ENCODE measurements around the gene NEK1. TPM values are rescaled to one million over a fixed set of nuclear protein-coding genes. Genes with fewer than 3 reads are reported as not detected.

Gene NEK1
- total RNA-seq, 2 donors from 2014 or later, result 12.2 to 15.1 TPM

DNA sequence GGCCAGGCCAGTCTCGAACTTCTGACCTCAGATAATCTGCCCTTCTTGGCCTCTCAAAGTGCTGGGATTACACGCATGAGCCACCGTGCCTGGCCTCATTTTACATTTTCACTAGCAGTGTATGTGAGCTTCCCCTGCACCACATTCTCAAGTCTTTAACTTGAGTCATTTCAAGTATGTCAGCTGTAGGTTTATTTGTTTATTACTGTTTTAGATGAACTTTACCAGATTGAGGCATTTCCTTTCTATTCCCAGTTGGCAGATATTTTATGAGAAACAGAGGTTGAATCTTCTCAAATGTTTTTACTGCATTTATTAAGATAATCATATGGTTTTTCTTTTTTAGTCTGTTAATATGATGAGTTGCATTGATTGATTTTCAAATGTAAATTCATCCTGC is 227.0 kb downstream of the NEK1 start:
- Mint-ChIP-seq H3K36me3 (ENCODE audit: low read depth) (no peaks in the 10 kb centered on the region), H3K9me3 (peaks cover 17% of the 10 kb centered on the region), H3K4me3 (no peak overlapping the region), H3K27me3 (ENCODE audit: insufficient read depth) (no peaks in the 10 kb centered on the region), H3K27ac (no peak overlapping the region), H3K4me1 (no peaks in the 10 kb centered on the region)
- H3K4me3 ChIP-seq (ENCODE audit: low read length), result no peak overlapping the region
- H3K9me3 ChIP-seq (ENCODE audit: control insufficient read depth, low read length), result peaks cover 9% of the 10 kb centered on the region
- TF ChIP-seq, protein P1, sequence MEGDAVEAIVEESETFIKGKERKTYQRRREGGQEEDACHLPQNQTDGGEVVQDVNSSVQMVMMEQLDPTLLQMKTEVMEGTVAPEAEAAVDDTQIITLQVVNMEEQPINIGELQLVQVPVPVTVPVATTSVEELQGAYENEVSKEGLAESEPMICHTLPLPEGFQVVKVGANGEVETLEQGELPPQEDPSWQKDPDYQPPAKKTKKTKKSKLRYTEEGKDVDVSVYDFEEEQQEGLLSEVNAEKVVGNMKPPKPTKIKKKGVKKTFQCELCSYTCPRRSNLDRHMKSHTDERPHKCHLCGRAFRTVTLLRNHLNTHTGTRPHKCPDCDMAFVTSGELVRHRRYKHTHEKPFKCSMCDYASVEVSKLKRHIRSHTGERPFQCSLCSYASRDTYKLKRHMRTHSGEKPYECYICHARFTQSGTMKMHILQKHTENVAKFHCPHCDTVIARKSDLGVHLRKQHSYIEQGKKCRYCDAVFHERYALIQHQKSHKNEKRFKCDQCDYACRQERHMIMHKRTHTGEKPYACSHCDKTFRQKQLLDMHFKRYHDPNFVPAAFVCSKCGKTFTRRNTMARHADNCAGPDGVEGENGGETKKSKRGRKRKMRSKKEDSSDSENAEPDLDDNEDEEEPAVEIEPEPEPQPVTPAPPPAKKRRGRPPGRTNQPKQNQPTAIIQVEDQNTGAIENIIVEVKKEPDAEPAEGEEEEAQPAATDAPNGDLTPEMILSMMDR (conservative IDR thresholded peaks at IDR 0.05), result no peak
- no peak for DNase-seq
- H3K36me3 ChIP-seq (ENCODE audit: control insufficient read depth, insufficient read depth, low read length), result no peaks in the 10 kb centered on the region
- H3K9ac ChIP-seq (ENCODE audit: extremely low read depth, low read length, poor library complexity, severe bottlenecking), result no peak overlapping the region
- no peaks in the 10 kb centered on the region for H3K4me1 ChIP-seq (ENCODE audit: control insufficient read depth, insufficient read depth, low read length)
- 79 to 81% methylated on average over 2 to 3 of the region's 3 CpGs for WGBS, 2 experiments (ENCODE audit: insufficient coverage in 1 of 2, insufficient read length in 1 of 2)
- no peaks in the 10 kb centered on the region for H3K27me3 ChIP-seq (ENCODE audit: control insufficient read depth, insufficient read depth, low read length, poor library complexity, severe bottlenecking)
- H3K27ac ChIP-seq (ENCODE audit: low read depth, low read length), result no peak overlapping the region

DNA sequence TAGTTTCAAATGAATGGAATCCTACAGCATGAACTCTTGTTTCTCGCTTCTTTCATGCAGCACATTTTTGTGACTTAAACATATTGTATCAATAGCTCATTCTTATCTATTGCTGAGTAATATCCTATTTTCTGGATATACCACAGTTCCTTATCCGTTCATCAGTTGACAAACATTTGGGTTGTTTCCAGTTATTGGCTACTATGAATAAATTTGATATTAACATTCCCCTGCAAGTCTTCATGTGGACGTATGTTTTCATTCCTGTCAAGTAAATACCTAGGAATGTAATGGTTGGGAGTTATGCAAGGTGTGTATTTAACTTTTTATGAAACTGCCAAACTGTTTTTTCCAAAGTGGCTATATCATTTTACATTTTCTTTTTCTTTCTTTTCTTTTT is 227.6 kb downstream of the NEK1 start:
- TF ChIP-seq, protein P1 (conservative IDR thresholded peaks at IDR 0.05), result no peak
- Mint-ChIP-seq H3K4me1 (no peaks in the 10 kb centered on the region), H3K36me3 (ENCODE audit: low read depth) (no peaks in the 10 kb centered on the region), H3K4me3 (no peak overlapping the region), H3K9me3 (peaks cover 19% of the 10 kb centered on the region), H3K27ac (no peak overlapping the region), H3K27me3 (ENCODE audit: insufficient read depth) (no peaks in the 10 kb centered on the region)
- Histone ChIP-seq H3K36me3 (ENCODE audit: control insufficient read depth, insufficient read depth, low read length) (no peaks in the 10 kb centered on the region), H3K4me3 (ENCODE audit: low read length) (no peak overlapping the region), H3K9ac (ENCODE audit: extremely low read depth, low read length, poor library complexity, severe bottlenecking) (no peak overlapping the region), H3K4me1 (ENCODE audit: control insufficient read depth, insufficient read depth, low read length) (no peaks in the 10 kb centered on the region), H3K9me3 (ENCODE audit: control insufficient read depth, low read length) (peaks cover 13% of the 10 kb centered on the region), H3K27ac (ENCODE audit: low read depth, low read length) (no peak overlapping the region), H3K27me3 (ENCODE audit: control insufficient read depth, insufficient read depth, low read length, poor library complexity, severe bottlenecking) (no peaks in the 10 kb centered on the region)
- 81 to 100% methylated on average over 2 to 3 of the region's 3 CpGs for WGBS, 2 experiments (ENCODE audit: insufficient coverage in 1 of 2, insufficient read length in 1 of 2)
- no peak for DNase-seq

DNA sequence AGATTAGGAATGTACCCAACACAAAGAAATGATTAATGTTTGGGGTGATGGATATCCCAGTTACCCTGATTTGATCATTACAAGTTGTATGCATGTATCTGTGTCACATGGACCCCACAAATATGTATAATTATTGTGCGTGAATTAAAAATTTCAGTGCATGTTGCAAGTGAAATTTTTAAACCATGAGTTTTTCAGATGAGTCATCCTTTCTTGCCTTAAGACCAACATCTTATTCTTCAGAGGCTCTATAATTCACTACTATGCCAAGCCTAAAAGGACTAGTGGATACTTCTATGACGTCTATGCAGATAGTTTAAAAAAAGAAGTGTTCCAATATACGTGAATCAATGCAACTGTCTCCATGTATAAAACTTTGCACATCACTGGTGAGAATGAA is 228.7 kb downstream of the NEK1 start:
- Mint-ChIP-seq H3K27me3 (ENCODE audit: insufficient read depth) (no peaks in the 10 kb centered on the region), H3K9me3 (peaks cover 29% of the 10 kb centered on the region), H3K27ac (no peak overlapping the region), H3K4me3 (no peak overlapping the region), H3K36me3 (ENCODE audit: low read depth) (peaks cover 2% of the 10 kb centered on the region), H3K4me1 (no peaks in the 10 kb centered on the region)
- Histone ChIP-seq H3K4me3 (ENCODE audit: low read length) (no peak overlapping the region), H3K9ac (ENCODE audit: extremely low read depth, low read length, poor library complexity, severe bottlenecking) (no peak overlapping the region), H3K27ac (ENCODE audit: low read depth, low read length) (no peak overlapping the region), H3K4me1 (ENCODE audit: control insufficient read depth, insufficient read depth, low read length) (no peaks in the 10 kb centered on the region), H3K36me3 (ENCODE audit: control insufficient read depth, insufficient read depth, low read length) (no peaks in the 10 kb centered on the region), H3K9me3 (ENCODE audit: control insufficient read depth, low read length) (peaks cover 14% of the 10 kb centered on the region), H3K27me3 (ENCODE audit: control insufficient read depth, insufficient read depth, low read length, poor library complexity, severe bottlenecking) (no peaks in the 10 kb centered on the region)
- TF ChIP-seq, protein P1 (conservative IDR thresholded peaks at IDR 0.05), result no peak
- WGBS, 2 experiments (ENCODE audit: insufficient coverage in 1 of 2, insufficient read length in 1 of 2), result 97 to 100% methylated on average over 1 to 3 of the region's 3 CpGs
- no peak for DNase-seq

Data from endodermal cell (in vitro differentiated cells).